PC-9 (cell line): Measurements from ENCODE around the gene DUSP22.

Experiments used
- CTCF ChIP-seq: fragments of 200-600 bp; sonication (generic); conservative IDR thresholded peaks from 2 replicates; pipeline ENCODE4 v1.6.1; 2017; ENCODE audit warnings: mixed run types, antibody characterized with exemption, mild to moderate bottlenecking, moderate library complexity
- EZH2 ChIP-seq: fragments of 200-600 bp; sonication (generic); IDR thresholded peaks from 2 replicates; pipeline ENCODE4 v1.8.0; 2017; ENCODE audit warnings: antibody characterized with exemption, low read depth

GRCh38 chr6:257031-257725 lies 35.1 kb upstream of the DUSP22 start:
- no peak for TF ChIP-seq CTCF
- TF ChIP-seq EZH2, result no peak
